GM23248 (cell line): ENCODE data around the gene SARM1.

Source experiments
- EZH2 ChIP-seq: fragments of 200-600 bp; sonication (generic); IDR thresholded peaks from 2 replicates; pipeline ENCODE4 v1.6.1; 2018; ENCODE audit warnings: antibody characterized with exemption, mild to moderate bottlenecking; ENCODE audit not compliant: insufficient read depth, poor library complexity, severe bottlenecking
- EZH2phosphoT487 ChIP-seq: fragments of 200-600 bp; sonication (generic); IDR thresholded peaks from 2 replicates; pipeline ENCODE4 v1.6.1; 2018; ENCODE audit warnings: antibody characterized with exemption, moderate library complexity, mild to moderate bottlenecking, low read depth; ENCODE audit not compliant: insufficient read depth

GRCh38 chr17:28404007-28404406 is 32.5 kb downstream of the SARM1 start:
- TF ChIP-seq EZH2phosphoT487 (no peak), EZH2 (no peak)
